OCI-LY3 (cell line): ENCODE measurements around the gene HECA.

Experiments used
- H2AFZ ChIP-seq: fragments of 200-600, 300-600 bp; shearing (Covaris generic); 2 replicates; pipeline ENCODE4 v1.6.0; 2014; ENCODE audit warnings: antibody characterized with exemption, low read depth, low read length
- H3K27ac ChIP-seq: fragments of 200-600, 300-600 bp; sonication (generic); 2 replicates; pipeline ENCODE4 v1.5.1; 2014; ENCODE audit warnings: mild to moderate bottlenecking, low read length, moderate library complexity, mixed read lengths
- H3K27me3 ChIP-seq: fragments of 200-600, 300-600 bp; sonication (generic); 2 replicates; pipeline ENCODE4 v1.6.1; 2014; ENCODE audit warnings: low read depth, low read length, mixed read lengths
- H3K36me3 ChIP-seq: fragments of 200-600, 300-600 bp; sonication (generic); replicated peaks from 2 replicates; pipeline ENCODE3; 2014; ENCODE audit warnings: low read depth, low read length, mixed read lengths
- H3K4me1 ChIP-seq: fragments of 300-600, 200-600 bp; sonication (generic); 2 replicates; pipeline ENCODE4 v1.6.1; 2014; ENCODE audit warnings: low read length, mixed read lengths
- H3K4me2 ChIP-seq: fragments of 200-600, 300-600 bp; sonication (generic); 2 replicates; pipeline ENCODE4 v1.6.1; 2014; ENCODE audit warnings: low read length, mixed read lengths
- H3K4me3 ChIP-seq: fragments of 300-600, 200-600 bp; sonication (generic); 2 replicates; pipeline ENCODE4 v1.5.1; 2014; ENCODE audit warnings: antibody characterized with exemption, mild to moderate bottlenecking, low read length, moderate library complexity
- H3K79me2 ChIP-seq: fragments of 300-600, 200-600 bp; shearing (Covaris generic); 2 replicates; pipeline ENCODE4 v1.6.1; 2014; ENCODE audit warnings: mild to moderate bottlenecking, low read length, mixed read lengths
- H3K9ac ChIP-seq: fragments of 300-600, 200-600 bp; shearing (Covaris generic); 2 replicates; pipeline ENCODE4 v1.6.0; 2014; ENCODE audit warnings: mild to moderate bottlenecking, low read length, moderate library complexity
- H3K9me3 ChIP-seq: fragments of 200-600, 300-600 bp; shearing (Covaris generic); 2 replicates; pipeline ENCODE4 v1.6.1; 2014; ENCODE audit warnings: low read length, mixed read lengths; ENCODE audit not compliant: insufficient read depth
- H4K20me1 ChIP-seq: fragments of 200-600, 300-600 bp; sonication (generic); 2 replicates; pipeline ENCODE4 v1.6.1; 2016; ENCODE audit warnings: low read length, mixed read lengths; ENCODE audit not compliant: insufficient read depth
- EZH2phosphoT487 ChIP-seq: fragments of 200-600 bp; shearing (Covaris generic); IDR thresholded peaks from 2 replicates; pipeline ENCODE4 v1.6.1; 2018; ENCODE audit warnings: antibody characterized with exemption, mixed run types, low read depth
- TF ChIP-seq, protein P1 (sequence below): fragments of 200-600, 300-600 bp; sonication (generic); IDR thresholded peaks from 2 replicates; pipeline ENCODE4 v1.5.1; 2014; ENCODE audit warnings: antibody characterized with exemption, low read length, low read depth

Gene HECA

DNA sequence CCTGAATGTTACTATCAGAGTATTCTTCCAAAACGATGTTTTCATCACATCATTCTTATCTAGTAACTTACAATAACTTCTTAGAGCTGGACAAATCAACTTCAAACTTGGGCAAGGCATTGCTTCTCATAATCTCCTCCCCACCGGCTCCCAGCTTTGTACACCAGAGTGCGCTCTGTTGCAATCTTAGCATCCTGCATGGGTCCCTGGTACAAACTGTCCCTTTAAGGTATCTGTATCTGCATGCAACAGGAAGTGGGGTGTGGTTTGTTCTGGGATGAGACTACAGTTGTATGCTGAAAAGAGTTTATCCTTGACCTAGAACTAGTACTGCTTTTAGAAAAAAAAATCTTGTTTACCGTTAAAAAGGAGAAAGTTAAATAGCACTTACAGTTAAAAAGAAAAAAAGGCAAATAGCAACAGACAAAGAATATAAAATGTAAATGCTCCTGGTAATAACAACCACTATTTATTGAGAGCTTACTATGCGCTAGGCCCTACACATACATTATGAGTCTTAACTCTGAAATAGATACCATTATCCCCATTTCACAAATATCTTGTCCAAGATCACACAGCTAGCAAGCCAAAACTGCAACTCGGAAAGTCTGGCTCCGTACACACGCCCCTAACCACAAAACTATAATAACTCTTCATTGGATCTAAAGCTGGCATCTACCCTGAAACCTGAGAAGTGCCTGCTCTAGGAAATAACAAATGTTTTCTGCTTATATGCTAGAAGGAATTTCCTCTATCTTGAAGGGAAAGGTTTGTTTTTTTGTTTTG lies 9.8 kb upstream of the HECA start:
- Histone ChIP-seq H2AFZ (peak overlapping the region; percentile 83), H3K36me3 (no peaks in the 10 kb centered on the region), H3K79me2 (no peaks in the 10 kb centered on the region), H3K4me2 (peak overlapping the region; percentile 74), H3K27me3 (no peaks in the 10 kb centered on the region), H3K9ac (peak overlapping the region; percentile 30), H3K27ac (peak overlapping the region; percentile 37), H4K20me1 (no peaks in the 10 kb centered on the region), H3K4me1 (peaks cover 19% of the 10 kb centered on the region), H3K4me3 (peak overlapping the region; percentile 63), H3K9me3 (0 out of 2 replicates have a peak, but pooled peaks cover 2% of the 10 kb centered on the region)
- TF ChIP-seq, protein P1, sequence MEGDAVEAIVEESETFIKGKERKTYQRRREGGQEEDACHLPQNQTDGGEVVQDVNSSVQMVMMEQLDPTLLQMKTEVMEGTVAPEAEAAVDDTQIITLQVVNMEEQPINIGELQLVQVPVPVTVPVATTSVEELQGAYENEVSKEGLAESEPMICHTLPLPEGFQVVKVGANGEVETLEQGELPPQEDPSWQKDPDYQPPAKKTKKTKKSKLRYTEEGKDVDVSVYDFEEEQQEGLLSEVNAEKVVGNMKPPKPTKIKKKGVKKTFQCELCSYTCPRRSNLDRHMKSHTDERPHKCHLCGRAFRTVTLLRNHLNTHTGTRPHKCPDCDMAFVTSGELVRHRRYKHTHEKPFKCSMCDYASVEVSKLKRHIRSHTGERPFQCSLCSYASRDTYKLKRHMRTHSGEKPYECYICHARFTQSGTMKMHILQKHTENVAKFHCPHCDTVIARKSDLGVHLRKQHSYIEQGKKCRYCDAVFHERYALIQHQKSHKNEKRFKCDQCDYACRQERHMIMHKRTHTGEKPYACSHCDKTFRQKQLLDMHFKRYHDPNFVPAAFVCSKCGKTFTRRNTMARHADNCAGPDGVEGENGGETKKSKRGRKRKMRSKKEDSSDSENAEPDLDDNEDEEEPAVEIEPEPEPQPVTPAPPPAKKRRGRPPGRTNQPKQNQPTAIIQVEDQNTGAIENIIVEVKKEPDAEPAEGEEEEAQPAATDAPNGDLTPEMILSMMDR = peak; percentile 84
- TF ChIP-seq EZH2phosphoT487 = no peak

DNA sequence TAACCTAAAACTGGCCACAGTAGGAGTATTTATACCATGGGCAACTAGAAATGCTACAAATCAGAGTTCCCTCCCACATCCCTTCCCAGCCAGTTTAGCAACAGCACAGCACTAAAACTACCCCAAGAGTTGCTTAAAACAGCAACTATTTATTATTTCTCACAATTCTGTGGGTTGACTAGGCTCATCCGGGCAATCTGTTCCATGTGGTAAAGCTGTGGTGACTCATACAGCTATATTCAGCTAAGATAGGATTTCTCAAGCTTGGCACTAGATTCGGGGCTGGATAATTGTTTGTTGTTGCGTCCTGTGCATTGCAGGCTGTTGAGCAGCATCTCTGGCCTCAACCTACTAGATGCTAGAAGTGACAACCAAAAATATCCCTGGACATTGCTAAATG lies 8.6 kb upstream of the HECA start:
- Histone ChIP-seq H3K4me3 (no peak overlapping the region), H3K4me2 (no peak overlapping the region), H3K9me3 (no peaks in the 10 kb centered on the region), H3K27me3 (no peaks in the 10 kb centered on the region), H3K36me3 (no peaks in the 10 kb centered on the region), H3K27ac (no peak overlapping the region), H3K9ac (no peak overlapping the region), H3K79me2 (no peaks in the 10 kb centered on the region), H2AFZ (no peak overlapping the region), H4K20me1 (no peaks in the 10 kb centered on the region), H3K4me1 (peaks cover 23% of the 10 kb centered on the region)
- TF ChIP-seq EZH2phosphoT487 = no peak
- TF ChIP-seq, protein P1 = no peak

DNA sequence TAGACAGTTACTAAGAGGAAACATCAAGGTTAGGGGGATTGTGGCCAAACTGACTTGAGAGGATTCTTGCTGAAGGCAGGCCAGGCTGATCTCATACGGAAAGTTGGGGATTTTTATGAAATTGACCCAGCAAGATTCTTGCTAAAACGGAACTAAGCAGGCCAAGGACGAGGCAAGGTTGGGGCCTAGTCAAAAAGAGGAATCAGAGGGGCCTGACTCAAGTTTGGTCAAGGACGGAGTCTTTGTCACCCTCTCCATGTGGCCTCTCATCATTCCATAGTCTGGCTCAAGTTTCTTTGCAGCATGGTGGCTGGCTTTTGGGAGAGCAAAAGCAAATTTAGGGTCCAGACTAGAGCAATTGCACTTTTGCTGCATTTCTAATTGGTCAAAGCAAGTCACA lies 7.9 kb upstream of the HECA start:
- no peaks in the 10 kb centered on the region for H4K20me1 ChIP-seq
- H3K36me3 ChIP-seq = no peaks in the 10 kb centered on the region
- no peak overlapping the region for H3K4me2 ChIP-seq
- no peaks in the 10 kb centered on the region for H3K9me3 ChIP-seq
- no peak overlapping the region for H3K9ac ChIP-seq
- no peak for TF ChIP-seq EZH2phosphoT487
- TF ChIP-seq, protein P1 = no peak
- H3K27me3 ChIP-seq = no peaks in the 10 kb centered on the region
- no peak overlapping the region; the same call in 1 of the 2 replicates for H2AFZ ChIP-seq
- no peak overlapping the region for H3K27ac ChIP-seq
- peaks cover 29% of the 10 kb centered on the region for H3K4me1 ChIP-seq
- no peaks in the 10 kb centered on the region for H3K79me2 ChIP-seq
- H3K4me3 ChIP-seq = no peak overlapping the region

GRCh38 chr6:139129284-139129683 lies 5.6 kb upstream of the HECA start:
- H3K36me3 ChIP-seq = no peaks in the 10 kb centered on the region
- TF ChIP-seq, protein P1 = no peak
- TF ChIP-seq EZH2phosphoT487 = no peak
- no peak overlapping the region for H3K27ac ChIP-seq
- H3K4me2 ChIP-seq = no peak overlapping the region
- H3K9me3 ChIP-seq = no peaks in the 10 kb centered on the region
- H3K79me2 ChIP-seq = no peaks in the 10 kb centered on the region
- H3K9ac ChIP-seq = no peak overlapping the region
- no peak overlapping the region for H3K4me3 ChIP-seq
- no peaks in the 10 kb centered on the region for H3K27me3 ChIP-seq
- peaks cover 52% of the 10 kb centered on the region for H3K4me1 ChIP-seq
- H4K20me1 ChIP-seq = no peaks in the 10 kb centered on the region
- no peak overlapping the region for H2AFZ ChIP-seq
